GM12878 (cell line): ENCODE measurements around the gene FUBP1. TPM values are rescaled to one million over a fixed set of nuclear protein-coding genes. Genes with fewer than 3 reads are reported as not detected.

Experiments used
- ATAC-seq: fragments of 200-7000 bp; cut with Tn5 transposase; 3 replicates; pipeline ENCODE4 v1.9.1; 2020; ENCODE audit warnings: mild to moderate bottlenecking, moderate library complexity
- BruUV-seq: library from RNA; stranded (reverse); fragments of 400-500 nt; replicated peaks from 2 replicates; lab custom pipeline; 2021; lab: Mats Ljungman, UMichigan
- CTCF ChIA-PET: fragments of 300-600 bp; sonication (Branson Sonifier 250); formaldehyde crosslinking; extraction: SDS; loops from one replicate; lab custom pipeline; 2021; ENCODE audit warnings: inconsistent platforms; lab: Yijun Ruan, JAX
- POLR2A ChIA-PET: fragments of 350-600 bp; formaldehyde crosslinking; extraction: SDS; loops from one replicate; lab custom pipeline; 2021; ENCODE audit warnings: inconsistent platforms; lab: Charles Lee
- RAD21 ChIA-PET: fragments of 300-600 bp; sonication (Branson Sonifier 250); formaldehyde crosslinking; loops from one replicate; lab custom pipeline; 2023; ENCODE audit warnings: antibody characterized with exemption; ENCODE audit not compliant: unreplicated experiment; lab: Charles Lee
- SMC1A ChIA-PET: fragments of 300-600 bp; sonication (Branson Sonifier 250); formaldehyde crosslinking; loops from one replicate; lab custom pipeline; 2023; ENCODE audit not compliant: unreplicated experiment, uncharacterized antibody; lab: Charles Lee
- DNase-seq: peaks from one replicate; pipeline ENCODE4 v3.0.0-alpha.2; 2011; ENCODE audit warnings: low read depth, low spot score
- FAIRE-seq: peaks from 3 replicates; lab custom pipeline; 2011; peaks lifted over from hg19 to GRCh38; lab: Jason Lieb, UNC
- H2AFZ ChIP-seq: 2 replicates; pipeline ENCODE4 v1.6.0; 2011; ENCODE audit warnings: low read depth, low read length, control low read depth; ENCODE audit not compliant: control insufficient read depth
- H3K27ac ChIP-seq: 2 replicates; pipeline ENCODE4 v1.5.1; 2011; ENCODE audit warnings: control low read depth; ENCODE audit not compliant: control insufficient read depth, insufficient read depth
- H3K27me3 ChIP-seq, 2 experiments: replicated peaks in 1 of 2; 2 replicates each; pipeline versions ENCODE4 v1.6.0 to v1.6.1; 2011; ENCODE audit warnings: low read length in 1 of 2; ENCODE audit not compliant: control insufficient read depth in 2 of 2, insufficient read depth in 2 of 2
- H3K36me3 ChIP-seq, 2 experiments: 2 replicates each; pipeline ENCODE4 v1.5.1; 2011; ENCODE audit warnings: low read length in 1 of 2; ENCODE audit not compliant: control insufficient read depth in 2 of 2, insufficient read depth in 2 of 2
- H3K4me1 ChIP-seq: 2 replicates; pipeline ENCODE4 v1.6.1; 2011; ENCODE audit warnings: mild to moderate bottlenecking, low read length, moderate library complexity, mixed read lengths; ENCODE audit not compliant: control insufficient read depth, insufficient read depth
- H3K4me2 ChIP-seq: 2 replicates; pipeline ENCODE4 v1.6.0; 2011; ENCODE audit warnings: control low read depth; ENCODE audit not compliant: control insufficient read depth, insufficient read depth
- H3K4me3 ChIP-seq: fragments of 200-600 bp; sonication (generic); 2 replicates; pipeline ENCODE4 v1.5.1; 2016
- H3K79me2 ChIP-seq: 2 replicates; pipeline ENCODE4 v1.6.0; 2011; ENCODE audit warnings: low read length; ENCODE audit not compliant: control insufficient read depth, insufficient read depth
- H3K9ac ChIP-seq: 2 replicates; pipeline ENCODE4 v1.8.0; 2011; ENCODE audit warnings: low read length, control low read depth, mixed read lengths; ENCODE audit not compliant: control insufficient read depth, insufficient read depth
- H3K9me3 ChIP-seq: replicated peaks from 3 replicates; pipeline ENCODE4 v1.5.1; 2011; ENCODE audit warnings: mild to moderate bottlenecking, low read length; ENCODE audit not compliant: control insufficient read depth, insufficient read depth
- H4K20me1 ChIP-seq: 2 replicates; pipeline ENCODE4 v1.6.0; 2011; ENCODE audit not compliant: control insufficient read depth, insufficient read depth
- ATF2 ChIP-seq: IDR thresholded peaks from 2 replicates; pipeline ENCODE4 v1.6.1; 2012; ENCODE audit warnings: low read length, inconsistent platforms
- BHLHE40 ChIP-seq, 2 experiments: fragments of 450-650 bp in 1 of 2; IDR thresholded peaks; 2 replicates each; pipeline ENCODE4 v1.6.1; 2011 to 2017; ENCODE audit warnings: low read depth in 2 of 2, borderline replicate concordance in 1 of 2, improper control_type of control experiment in 1 of 2, low read length in 1 of 2, mild to moderate bottlenecking in 1 of 2
- CHD2 ChIP-seq: IDR thresholded peaks from 2 replicates; pipeline ENCODE4 v1.6.1; 2011; ENCODE audit warnings: low read depth, low read length, improper control_type of control experiment, borderline replicate concordance
- CTCF ChIP-seq, 3 experiments: IDR thresholded peaks in 2 of 3; conservative IDR thresholded peaks in 1 of 3; 2 replicates each; pipeline ENCODE4 v1.5.1; 2011; ENCODE audit warnings: low read depth in 3 of 3, low read length in 3 of 3, mild to moderate bottlenecking in 3 of 3, control low read depth in 2 of 3, moderate library complexity in 2 of 3, inconsistent platforms in 1 of 3, mixed read lengths in 1 of 3; ENCODE audit not compliant: control insufficient read depth in 2 of 3, insufficient read depth in 1 of 3; ENCODE audit errors: extremely low read depth in 1 of 3
- ELK1 ChIP-seq: IDR thresholded peaks from 2 replicates; pipeline ENCODE4 v1.6.1; 2012; ENCODE audit warnings: low read depth, low read length, improper control_type of control experiment
- HDAC2 ChIP-seq: fragments of 200-600 bp; sonication (generic); IDR thresholded peaks from 2 replicates; pipeline ENCODE4 v1.6.1; 2017
- LARP7 ChIP-seq: fragments of 450-650 bp; IDR thresholded peaks from 2 replicates; pipeline ENCODE4 v1.6.1; 2017; ENCODE audit warnings: mild to moderate bottlenecking
- MEF2B ChIP-seq: fragments of 450-650 bp; IDR thresholded peaks from 2 replicates; pipeline ENCODE4 v1.6.1; 2018; ENCODE audit warnings: mild to moderate bottlenecking, moderate library complexity; ENCODE audit not compliant: partially characterized antibody, poor library complexity, severe bottlenecking
- POLR2AphosphoS5 ChIP-seq: IDR thresholded peaks from 2 replicates; pipeline ENCODE4 v1.6.1; 2011; ENCODE audit warnings: mild to moderate bottlenecking, low read length, inconsistent platforms
- WGBS: methylation state at CpG from one replicate; pipeline ENCODE4 v1.1.6; 2016; ENCODE audit warnings: low lambda C conversion rate; ENCODE audit not compliant: insufficient replicate concordance, insufficient coverage; ENCODE audit errors: missing lambda C conversion rate; 5-methylcytosine and 5-hydroxymethylcytosine counted together
- in situ Hi-C: fragments of 300-500 bp; cut with MboI; formaldehyde crosslinking; loops from 9 replicates; pipeline ENCODE4 v1.14.3; 2018; ENCODE audit warnings: mixed read lengths
- intact Hi-C: fragments of 100-400 bp; cut with micrococcal nuclease; formaldehyde crosslinking; loops from one replicate; pipeline ENCODE4 v1.14.2; 2022; ENCODE audit not compliant: unreplicated experiment
- polyA plus RNA-seq, 11 experiments: library from polyadenylated mRNA; depleted of rRNA in 4 of 11; unstranded in 6 of 11; stranded (reverse) in 5 of 11; fragments of >200 nt; fragmentation: Nextera tagmentation in 4 of 11; fragmentation: Illumina TruSeq in 1 of 11; extraction: Ambion mirVana in 4 of 11; extraction: Trizol in 1 of 11; gene quantifications; 1 replicate in 1 of 11; 2 replicates in 10 of 11; pipeline versions ENCODE4 v1.2.1 to v1.2.3, GENCODE V29; 2011 to 2016; ENCODE audit warnings: inconsistent platforms in 2 of 11, missing spikeins in 2 of 11, low read depth in 1 of 11
- total RNA-seq, 4 experiments: library from RNA; depleted of rRNA in 3 of 4; stranded (reverse); fragments of >200 nt in 3 of 4; fragmentation: Illumina TruSeq in 1 of 4; extraction: Trizol in 1 of 4; gene quantifications; 2 replicates each; pipeline versions ENCODE4 v1.2.1 to v1.2.3, GENCODE V29; 2013 to 2021

Gene FUBP1
- total and polyA plus RNA-seq, 10 of the 15 experiments (the other 5 are each of a cell fraction or from before 2014, with no cell fraction given) = 110 to 343 (median 191) TPM

GRCh38 chr1:77948841-77949424 is 29.9 kb downstream of the FUBP1 start:
- no peak for FAIRE-seq
- Histone ChIP-seq H3K36me3 (peaks cover 0 to 40% of the 10 kb centered on the region in 2 experiments; a peak in 3 of 4 replicates), H3K9ac (no peak overlapping the region), H4K20me1 (no peaks in the 10 kb centered on the region), H3K4me3 (no peak overlapping the region), H3K4me2 (no peak overlapping the region), H2AFZ (no peak overlapping the region), H3K9me3 (no peaks in the 10 kb centered on the region), H3K4me1 (peaks cover 16% of the 10 kb centered on the region), H3K79me2 (peaks cover 6% of the 10 kb centered on the region), H3K27me3 (no peaks in the 10 kb centered on the region), H3K27ac (no peak overlapping the region)
- no peak for DNase-seq
- CTCF ChIA-PET = interaction anchor here (0.6 to 0.8 kb wide), 2 partner anchors 20 to 165 kb away, joined by 3 read pairs; no protein-coding TSS in a partner anchor
- intact Hi-C loops (loop anchor here (5.0 kb wide), 1 partner anchor 163 kb away; no protein-coding TSS in a partner anchor), in situ Hi-C loops (no loop called here)
- SMC1A ChIA-PET = interaction anchor here (2.6 kb wide), 1 partner anchor 8 kb away, joined by 15 read pairs; no protein-coding TSS in a partner anchor
- RAD21 ChIA-PET = interaction anchor here (0.7 kb wide), 1 partner anchor 350 kb away, joined by 3 read pairs; no protein-coding TSS in a partner anchor
- TF ChIP-seq HDAC2 (no peak), ATF2 (no peak), ELK1 (no peak), POLR2AphosphoS5 (peak; percentile 62; the same call in 1 of the 2 replicates), CHD2 (no peak), MEF2B (peak; percentile 70), CTCF (IDR thresholded peaks at IDR 0.05 in 2 of 3, conservative IDR thresholded peaks at IDR 0.05 in 1 of 3; ENCODE audit: control insufficient read depth in 2 of 3, extremely low read depth in 1 of 3, insufficient read depth in 1 of 3, low read depth in 3 of 3, low read length in 3 of 3) (peak; percentile 13 to 21 (median 19); a peak in 3 of 6 replicates), LARP7 (no peak), BHLHE40 (IDR thresholded peaks at IDR 0.05; ENCODE audit: borderline replicate concordance in 1 of 2, low read depth in 2 of 2, low read length in 1 of 2) (no peak)
- 53% methylated on average over 2 of the region's 2 CpGs for WGBS
- POLR2A ChIA-PET = interaction anchor here (0.6 to 0.7 kb wide), 3 partner anchors 29 to 384 kb away, joined by 5 to 7 read pairs (median 6); no protein-coding TSS in a partner anchor
- ATAC-seq = peak; percentile 49
- TSS peak; percentile 1 for BruUV-seq
